ENCODE measurements around the gene DPYSL5. TPM values are rescaled to one million over a fixed set of nuclear protein-coding genes. Genes with fewer than 3 reads are reported as not detected.

The DPYSL5 gene
- total and polyA plus RNA-seq, 2 of the 13 experiments (the other 11 are each of a cell fraction or from before 2014, with no cell fraction given) = 0.15 TPM; not detected in 1

DNA sequence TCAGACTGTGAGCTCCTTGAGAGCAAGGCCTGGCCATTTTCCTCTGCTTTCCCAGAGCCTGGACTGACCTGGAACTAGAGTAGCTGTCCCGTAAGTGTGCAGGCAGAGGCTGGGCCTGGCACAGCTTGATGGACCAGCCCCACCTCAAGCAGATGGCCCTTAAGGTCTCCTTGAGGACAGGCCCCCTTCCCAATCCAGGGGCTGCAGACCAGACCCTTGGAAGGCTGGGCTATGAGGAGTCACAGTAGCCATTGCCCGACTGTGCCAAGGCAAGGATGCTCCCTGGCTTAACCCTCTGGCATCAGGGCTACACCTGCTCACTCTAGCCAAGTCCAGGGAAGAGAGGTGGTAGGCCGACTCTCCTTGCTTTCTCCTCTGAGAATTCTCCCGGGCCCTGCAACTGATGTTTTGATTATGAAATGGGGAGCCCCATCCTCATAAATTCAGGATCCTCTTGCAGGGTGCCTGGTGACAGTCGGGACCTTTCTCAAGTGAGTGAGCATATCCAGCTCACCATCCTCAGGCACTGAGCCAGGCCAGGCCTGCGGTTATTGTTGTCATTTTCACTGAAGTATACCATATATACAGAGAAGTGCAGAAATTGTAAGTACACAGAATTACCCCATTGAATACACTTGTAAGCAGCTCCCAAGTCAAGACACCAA, 51.7 kb downstream of the DPYSL5 start:
- no peaks in the 10 kb centered on the region for H4K20me1 ChIP-seq (ENCODE audit: insufficient read depth, low read length)
- ChIA-PET POLR2A (no interaction called here), CTCF (ENCODE audit: low intra/inter-chr PET ratio, low total read pairs) (no interaction called here)
- H3K4me1 ChIP-seq (ENCODE audit: insufficient read depth, low read length) = no peaks in the 10 kb centered on the region
- no peak overlapping the region for H2AFZ ChIP-seq (ENCODE audit: low read length)
- H3K27me3 ChIP-seq (ENCODE audit: control insufficient read depth in 1 of 2, insufficient read depth in 2 of 2, low read length in 2 of 2) = peaks cover 5 to 53% of the 10 kb centered on the region in 2 experiments
- H3K4me2 ChIP-seq (ENCODE audit: low read depth, low read length) = no peak overlapping the region
- peaks cover 7% of the 10 kb centered on the region; the same call in 1 of the 2 replicates for H3K9me3 ChIP-seq (ENCODE audit: low read length)
- intact Hi-C loops (cut with micrococcal nuclease; ENCODE audit: unreplicated experiment) = loop anchor here (1.0 kb wide), 1 partner anchor 39 kb away; no protein-coding TSS in a partner anchor
- in situ Hi-C loops (cut with HindIII; ENCODE audit: extremely low pct_ligation_motif_present, low pct_unique_long_range_greater_than_20kb) = no loop called here
- H3K4me3 ChIP-seq (replicated peaks in 1 of 3; ENCODE audit: insufficient read depth in 1 of 3, low read depth in 2 of 3, low read length in 3 of 3) = no peak overlapping the region
- FAIRE-seq (no peak), DNase-seq (ENCODE audit: low spot score) (no peak), ATAC-seq (no peak)
- H3K27ac ChIP-seq (ENCODE audit: extremely low read length, insufficient read depth, low read length) = no peak overlapping the region
- no peaks in the 10 kb centered on the region for H3K36me3 ChIP-seq (replicated peaks in 1 of 2; ENCODE audit: control insufficient read depth in 1 of 2, insufficient read depth in 2 of 2, low read length in 2 of 2)
- no peak overlapping the region for H3K9ac ChIP-seq (ENCODE audit: insufficient read depth, low read depth, low read length)
- H3K79me2 ChIP-seq (ENCODE audit: insufficient read depth, low read length) = no peaks in the 10 kb centered on the region
- WGBS (ENCODE audit: low lambda C conversion rate) = 10% methylated on average over 5 of the region's 6 CpGs
- TF ChIP-seq ZFP1 (CRISPR knock-in tag; IDR thresholded peaks at IDR 0.05) (no peak), GRHL1 (CRISPR knock-in tag; conservative IDR thresholded peaks at IDR 0.05) (no peak), ZNF451 (CRISPR knock-in tag; IDR thresholded peaks at IDR 0.05) (no peak), NFRKB (IDR thresholded peaks at IDR 0.05) (no peak), NR0B2 (CRISPR knock-in tag; IDR thresholded peaks at IDR 0.05) (no peak), RXRB (CRISPR knock-in tag; IDR thresholded peaks at IDR 0.05; ENCODE audit: borderline replicate concordance) (no peak), U2AF2 (IDR thresholded peaks at IDR 0.05; ENCODE audit: low read depth, low read length) (no peak), MAF1 (CRISPR knock-in tag; IDR thresholded peaks at IDR 0.05; ENCODE audit: borderline replicate concordance) (no peak), ZNF670 (CRISPR knock-in tag; IDR thresholded peaks at IDR 0.05; ENCODE audit: borderline replicate concordance) (no peak), ZFP36 (IDR thresholded peaks at IDR 0.05; ENCODE audit: borderline replicate concordance, low read depth, low read length, partially characterized antibody) (no peak), AHR (CRISPR knock-in tag; IDR thresholded peaks at IDR 0.05) (no peak), RNF2 (conservative IDR thresholded peaks at IDR 0.05; ENCODE audit: low read depth) (no peak), ZNF441 (CRISPR knock-in tag; IDR thresholded peaks at IDR 0.05; ENCODE audit: borderline replicate concordance) (no peak), ZNF121 (CRISPR knock-in tag; IDR thresholded peaks at IDR 0.05) (no peak), TRAFD1 (CRISPR knock-in tag; IDR thresholded peaks at IDR 0.05; ENCODE audit: borderline replicate concordance) (no peak)
- TF ChIP-seq, protein P1, sequence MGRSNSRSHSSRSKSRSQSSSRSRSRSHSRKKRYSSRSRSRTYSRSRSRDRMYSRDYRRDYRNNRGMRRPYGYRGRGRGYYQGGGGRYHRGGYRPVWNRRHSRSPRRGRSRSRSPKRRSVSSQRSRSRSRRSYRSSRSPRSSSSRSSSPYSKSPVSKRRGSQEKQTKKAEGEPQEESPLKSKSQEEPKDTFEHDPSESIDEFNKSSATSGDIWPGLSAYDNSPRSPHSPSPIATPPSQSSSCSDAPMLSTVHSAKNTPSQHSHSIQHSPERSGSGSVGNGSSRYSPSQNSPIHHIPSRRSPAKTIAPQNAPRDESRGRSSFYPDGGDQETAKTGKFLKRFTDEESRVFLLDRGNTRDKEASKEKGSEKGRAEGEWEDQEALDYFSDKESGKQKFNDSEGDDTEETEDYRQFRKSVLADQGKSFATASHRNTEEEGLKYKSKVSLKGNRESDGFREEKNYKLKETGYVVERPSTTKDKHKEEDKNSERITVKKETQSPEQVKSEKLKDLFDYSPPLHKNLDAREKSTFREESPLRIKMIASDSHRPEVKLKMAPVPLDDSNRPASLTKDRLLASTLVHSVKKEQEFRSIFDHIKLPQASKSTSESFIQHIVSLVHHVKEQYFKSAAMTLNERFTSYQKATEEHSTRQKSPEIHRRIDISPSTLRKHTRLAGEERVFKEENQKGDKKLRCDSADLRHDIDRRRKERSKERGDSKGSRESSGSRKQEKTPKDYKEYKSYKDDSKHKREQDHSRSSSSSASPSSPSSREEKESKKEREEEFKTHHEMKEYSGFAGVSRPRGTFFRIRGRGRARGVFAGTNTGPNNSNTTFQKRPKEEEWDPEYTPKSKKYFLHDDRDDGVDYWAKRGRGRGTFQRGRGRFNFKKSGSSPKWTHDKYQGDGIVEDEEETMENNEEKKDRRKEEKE (IDR thresholded peaks at IDR 0.05) = no peak
- TF ChIP-seq, protein P2, sequence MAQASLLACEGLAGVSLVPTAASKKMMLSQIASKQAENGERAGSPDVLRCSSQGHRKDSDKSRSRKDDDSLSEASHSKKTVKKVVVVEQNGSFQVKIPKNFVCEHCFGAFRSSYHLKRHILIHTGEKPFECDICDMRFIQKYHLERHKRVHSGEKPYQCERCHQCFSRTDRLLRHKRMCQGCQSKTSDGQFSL (CRISPR knock-in tag; IDR thresholded peaks at IDR 0.05) = no peak
- BruUV-seq (replicated peaks) = no TSS peak

Measured in HepG2 (cell line).